ENCODE data around the gene KREMEN1. TPM values are rescaled to one million over a fixed set of nuclear protein-coding genes. Genes with fewer than 3 reads are reported as not detected.

Gene KREMEN1
- total and polyA plus RNA-seq, 2 donors (not counting 1 experiment from before 2014, with no cell fraction given), result 0.01 TPM; not detected in 1

GRCh38 chr22:29167032-29167911, 94.4 kb downstream of the KREMEN1 start:
- peak; percentile 92 for ATAC-seq (ENCODE audit: low read depth)
- Histone ChIP-seq H3K4me3 (ENCODE audit: control extremely low read depth in 1 of 5, extremely low read depth in 1 of 5, insufficient read depth in 1 of 5, low read depth in 2 of 5, low read length in 4 of 5) (peak overlapping the region in 1 of 5 experiments; percentile 6), H4K20me1 (ENCODE audit: control insufficient read depth, insufficient read depth, low read length, poor library complexity, severe bottlenecking) (no peaks in the 10 kb centered on the region), H3K9me3 (ENCODE audit: control extremely low read depth in 1 of 3, control insufficient read depth in 2 of 3, insufficient read depth in 1 of 3, low read length in 2 of 3) (peaks cover 0 to 55% (median 3%) of the 10 kb centered on the region in 3 donors), H3K9ac (ENCODE audit: low read length) (no peak overlapping the region), H3K79me2 (ENCODE audit: control insufficient read depth, insufficient read depth, low read length) (no peaks in the 10 kb centered on the region), H3K27me3 (replicated peaks in 1 of 4; ENCODE audit: control extremely low read depth in 1 of 4, control insufficient read depth in 3 of 4, insufficient read depth in 4 of 4, low read length in 3 of 4) (peaks cover 0 to 30% (median 13%) of the 10 kb centered on the region in 4 experiments), H3K4me1 (ENCODE audit: control insufficient read depth in 2 of 2, insufficient read depth in 2 of 2, low read length in 2 of 2) (peaks cover 31 to 32% of the 10 kb centered on the region in 2 donors), H3K36me3 (replicated peaks in 1 of 2; ENCODE audit: control extremely low read depth in 1 of 2, control insufficient read depth in 1 of 2, extremely low read depth in 1 of 2, insufficient read depth in 2 of 2, low read length in 1 of 2) (no peaks in the 10 kb centered on the region), H3K4me2 (replicated peaks; ENCODE audit: low read depth, low read length, poor library complexity, severe bottlenecking) (peak overlapping the region; percentile 60), H3K27ac (ENCODE audit: low read length in 2 of 2) (peak overlapping the region; percentile 34 to 76), H2AFZ (ENCODE audit: insufficient read depth, low read depth, low read length, poor library complexity, severe bottlenecking) (no peak overlapping the region)
- DNase-seq, result peak; percentile 94
- 11% methylated on average over 14 of the region's 22 CpGs for WGBS (ENCODE audit: insufficient coverage)
- peaks cover 35% of the 10 kb centered on the region for H3K27me3 Mint-ChIP-seq
- peak overlapping the region; percentile 93 for H3K27ac Mint-ChIP-seq
- TF ChIP-seq, protein P1, sequence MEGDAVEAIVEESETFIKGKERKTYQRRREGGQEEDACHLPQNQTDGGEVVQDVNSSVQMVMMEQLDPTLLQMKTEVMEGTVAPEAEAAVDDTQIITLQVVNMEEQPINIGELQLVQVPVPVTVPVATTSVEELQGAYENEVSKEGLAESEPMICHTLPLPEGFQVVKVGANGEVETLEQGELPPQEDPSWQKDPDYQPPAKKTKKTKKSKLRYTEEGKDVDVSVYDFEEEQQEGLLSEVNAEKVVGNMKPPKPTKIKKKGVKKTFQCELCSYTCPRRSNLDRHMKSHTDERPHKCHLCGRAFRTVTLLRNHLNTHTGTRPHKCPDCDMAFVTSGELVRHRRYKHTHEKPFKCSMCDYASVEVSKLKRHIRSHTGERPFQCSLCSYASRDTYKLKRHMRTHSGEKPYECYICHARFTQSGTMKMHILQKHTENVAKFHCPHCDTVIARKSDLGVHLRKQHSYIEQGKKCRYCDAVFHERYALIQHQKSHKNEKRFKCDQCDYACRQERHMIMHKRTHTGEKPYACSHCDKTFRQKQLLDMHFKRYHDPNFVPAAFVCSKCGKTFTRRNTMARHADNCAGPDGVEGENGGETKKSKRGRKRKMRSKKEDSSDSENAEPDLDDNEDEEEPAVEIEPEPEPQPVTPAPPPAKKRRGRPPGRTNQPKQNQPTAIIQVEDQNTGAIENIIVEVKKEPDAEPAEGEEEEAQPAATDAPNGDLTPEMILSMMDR (IDR thresholded peaks at IDR 0.05), result no peak
- TF ChIP-seq EZH2 (IDR thresholded peaks at IDR 0.05; ENCODE audit: borderline replicate concordance, insufficient read depth, low read depth, low read length, poor library complexity, severe bottlenecking), result no peak
- CTCF ChIA-PET, result interaction anchor here (1.1 kb wide), 1 partner anchor 78 kb away, joined by 3 read pairs; no protein-coding TSS in a partner anchor
- H3K4me3 Mint-ChIP-seq, result peak overlapping the region; percentile 80
- peaks cover 34% of the 10 kb centered on the region for H3K4me1 Mint-ChIP-seq
- intact Hi-C loops (cut with micrococcal nuclease), result loop anchor here (5.0 kb wide), 1 partner anchor 35 kb away; no protein-coding TSS in a partner anchor
- POLR2A ChIA-PET, result interaction anchor here (0.6 kb wide), 1 partner anchor 492 kb away, joined by 4 read pairs; no protein-coding TSS in a partner anchor
- peaks cover 7% of the 10 kb centered on the region for H3K9me3 Mint-ChIP-seq (ENCODE audit: insufficient read depth)

DNA sequence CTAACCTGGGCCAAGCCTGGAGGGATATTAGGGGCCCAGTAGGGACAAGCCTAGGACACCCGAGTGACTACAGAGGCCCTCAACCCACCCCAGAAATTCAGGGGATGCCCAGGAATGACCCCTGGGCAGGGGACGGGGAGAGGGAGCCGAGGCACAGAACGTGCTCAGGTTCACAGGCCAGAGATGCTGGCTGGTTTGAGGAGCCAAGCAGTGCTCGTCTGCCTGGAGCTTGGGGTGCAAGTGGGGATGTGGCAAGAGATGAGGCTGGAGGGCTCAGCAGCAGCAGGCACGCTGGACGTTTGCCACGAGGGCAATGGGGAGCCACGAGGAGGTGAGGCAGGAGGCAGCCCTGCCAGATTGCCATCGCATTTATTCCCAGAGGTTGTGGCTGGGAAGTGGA, 98.9 kb downstream of the KREMEN1 start:
- POLR2A ChIA-PET, result no interaction called here
- no peaks in the 10 kb centered on the region for H3K36me3 ChIP-seq (replicated peaks in 1 of 2; ENCODE audit: control extremely low read depth in 1 of 2, control insufficient read depth in 1 of 2, extremely low read depth in 1 of 2, insufficient read depth in 2 of 2, low read length in 1 of 2)
- H3K4me3 ChIP-seq (ENCODE audit: control extremely low read depth in 1 of 5, extremely low read depth in 1 of 5, insufficient read depth in 1 of 5, low read depth in 2 of 5, low read length in 4 of 5), result no peak overlapping the region
- H3K4me2 ChIP-seq (replicated peaks; ENCODE audit: low read depth, low read length, poor library complexity, severe bottlenecking), result no peak overlapping the region
- DNase-seq (no peak), ATAC-seq (ENCODE audit: low read depth) (no peak)
- Mint-ChIP-seq H3K4me1 (peaks cover 21% of the 10 kb centered on the region), H3K27me3 (peaks cover 26% of the 10 kb centered on the region), H3K27ac (peak overlapping the region; percentile 50), H3K4me3 (no peak overlapping the region), H3K9me3 (ENCODE audit: insufficient read depth) (peaks cover 24% of the 10 kb centered on the region)
- no peak for TF ChIP-seq EZH2 (IDR thresholded peaks at IDR 0.05; ENCODE audit: borderline replicate concordance, insufficient read depth, low read depth, low read length, poor library complexity, severe bottlenecking)
- TF ChIP-seq, protein P1 (IDR thresholded peaks at IDR 0.05), result no peak
- no peak overlapping the region for H3K9ac ChIP-seq (ENCODE audit: low read length)
- intact Hi-C loops (cut with micrococcal nuclease), result no loop called here
- peaks cover 0 to 35% (median 14%) of the 10 kb centered on the region in 4 experiments for H3K27me3 ChIP-seq (replicated peaks in 1 of 4; ENCODE audit: control extremely low read depth in 1 of 4, control insufficient read depth in 3 of 4, insufficient read depth in 4 of 4, low read length in 3 of 4)
- H3K79me2 ChIP-seq (ENCODE audit: control insufficient read depth, insufficient read depth, low read length), result no peaks in the 10 kb centered on the region
- WGBS (ENCODE audit: insufficient coverage), result 91% methylated on average over 7 of the region's 10 CpGs
- peaks cover 7 to 63% (median 25%) of the 10 kb centered on the region in 3 donors for H3K9me3 ChIP-seq (ENCODE audit: control extremely low read depth in 1 of 3, control insufficient read depth in 2 of 3, insufficient read depth in 1 of 3, low read length in 2 of 3)
- no peaks in the 10 kb centered on the region for H4K20me1 ChIP-seq (ENCODE audit: control insufficient read depth, insufficient read depth, low read length, poor library complexity, severe bottlenecking)
- peaks cover 18 to 21% of the 10 kb centered on the region in 2 donors for H3K4me1 ChIP-seq (ENCODE audit: control insufficient read depth in 2 of 2, insufficient read depth in 2 of 2, low read length in 2 of 2)
- no peak overlapping the region for H2AFZ ChIP-seq (ENCODE audit: insufficient read depth, low read depth, low read length, poor library complexity, severe bottlenecking)
- CTCF ChIA-PET, result no interaction called here
- no peak overlapping the region for H3K27ac ChIP-seq (ENCODE audit: low read length in 2 of 2)
